ENCODE data around the gene BABAM2.

DNA sequence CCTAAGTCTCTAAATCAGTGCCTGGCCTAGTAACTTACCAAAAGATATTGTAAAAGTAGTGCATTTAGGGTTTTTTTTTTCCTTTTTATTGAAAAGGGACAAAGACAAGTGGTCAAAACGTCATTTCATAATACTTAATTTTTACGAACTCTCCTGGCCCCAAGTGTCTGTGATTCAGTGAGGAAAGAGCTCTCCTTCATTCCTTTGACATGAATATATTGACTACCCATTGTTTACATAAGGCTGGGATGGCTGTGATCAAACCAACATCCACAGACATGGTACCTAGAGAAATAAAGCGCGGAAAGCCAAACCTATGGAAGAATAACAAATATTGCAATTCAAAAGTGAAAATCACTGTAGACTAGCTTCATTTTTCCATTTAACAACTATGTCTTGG, 198.4 kb downstream of the BABAM2 start:
- TF ChIP-seq, protein P1, sequence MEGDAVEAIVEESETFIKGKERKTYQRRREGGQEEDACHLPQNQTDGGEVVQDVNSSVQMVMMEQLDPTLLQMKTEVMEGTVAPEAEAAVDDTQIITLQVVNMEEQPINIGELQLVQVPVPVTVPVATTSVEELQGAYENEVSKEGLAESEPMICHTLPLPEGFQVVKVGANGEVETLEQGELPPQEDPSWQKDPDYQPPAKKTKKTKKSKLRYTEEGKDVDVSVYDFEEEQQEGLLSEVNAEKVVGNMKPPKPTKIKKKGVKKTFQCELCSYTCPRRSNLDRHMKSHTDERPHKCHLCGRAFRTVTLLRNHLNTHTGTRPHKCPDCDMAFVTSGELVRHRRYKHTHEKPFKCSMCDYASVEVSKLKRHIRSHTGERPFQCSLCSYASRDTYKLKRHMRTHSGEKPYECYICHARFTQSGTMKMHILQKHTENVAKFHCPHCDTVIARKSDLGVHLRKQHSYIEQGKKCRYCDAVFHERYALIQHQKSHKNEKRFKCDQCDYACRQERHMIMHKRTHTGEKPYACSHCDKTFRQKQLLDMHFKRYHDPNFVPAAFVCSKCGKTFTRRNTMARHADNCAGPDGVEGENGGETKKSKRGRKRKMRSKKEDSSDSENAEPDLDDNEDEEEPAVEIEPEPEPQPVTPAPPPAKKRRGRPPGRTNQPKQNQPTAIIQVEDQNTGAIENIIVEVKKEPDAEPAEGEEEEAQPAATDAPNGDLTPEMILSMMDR (conservative IDR thresholded peaks at IDR 0.05; ENCODE audit: low read depth, low read length), result no peak
- TF ChIP-seq POLR2A (IDR thresholded peaks at IDR 0.05; ENCODE audit: low read depth, low read length) (no peak), MXI1 (IDR thresholded peaks at IDR 0.05; ENCODE audit: borderline replicate concordance, low read depth, low read length) (no peak), RAD21 (IDR thresholded peaks at IDR 0.05; ENCODE audit: low read length) (no peak)
